GM12873 (cell line): ENCODE results near the gene CD28.

Experiments
- CTCF ChIP-seq: IDR thresholded peaks from 2 replicates; pipeline ENCODE4 v1.5.1; 2012; ENCODE audit warnings: low read depth, mild to moderate bottlenecking, moderate library complexity, low read length, control low read depth; ENCODE audit not compliant: insufficient read depth; ENCODE audit errors: missing control alignments

The CD28 gene

GRCh38 chr2:203667838-203668237 is 38.6 kb upstream of the CD28 start:
- TF ChIP-seq CTCF, result no peak

- TF ChIP-seq CTCF, result no peak
These were observed 36.6 kb upstream of the CD28 start for GRCh38 chr2:203669820-203670219.

GRCh38 chr2:203670939-203671338 is 35.5 kb upstream of the CD28 start:
- TF ChIP-seq CTCF, result no peak

DNA sequence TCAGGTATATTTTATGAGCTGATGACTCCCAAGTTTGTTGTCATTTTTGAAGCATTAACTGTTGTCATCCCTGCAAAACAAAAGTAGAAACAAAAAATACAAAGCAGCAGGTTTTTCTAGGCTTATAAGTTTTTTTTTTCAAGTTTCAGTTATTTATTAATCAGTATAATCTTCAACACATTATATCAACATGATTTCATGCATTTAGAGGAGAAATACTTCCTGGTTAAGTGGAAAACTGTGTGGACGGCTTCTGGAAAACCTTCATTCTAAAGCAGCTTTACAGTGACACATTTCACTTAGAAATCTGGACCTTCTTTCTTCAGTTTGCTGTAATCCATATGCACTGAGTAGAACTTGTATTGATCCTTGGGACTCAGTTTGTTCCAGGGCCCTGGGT is 34.6 kb upstream of the CD28 start:
- TF ChIP-seq CTCF, result no peak

DNA sequence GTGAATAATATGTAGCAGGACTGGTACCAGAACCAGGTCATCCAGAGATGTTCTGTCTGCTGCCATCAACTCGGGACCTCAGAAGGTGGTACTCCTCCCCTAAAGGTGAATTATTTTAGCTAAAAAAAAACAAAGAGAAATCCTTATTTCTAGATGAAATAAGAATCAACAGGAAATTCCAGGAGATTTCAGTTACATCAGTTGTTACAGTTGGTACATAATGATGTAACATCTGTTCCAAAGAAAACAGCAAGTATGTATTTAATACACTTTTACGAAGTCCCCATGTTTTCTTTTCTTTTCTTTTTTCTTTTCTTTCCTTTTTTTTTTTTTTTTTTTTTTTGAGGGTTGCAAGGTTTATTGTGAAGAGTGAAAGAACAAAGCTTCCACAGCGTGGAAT is 33.6 kb upstream of the CD28 start:
- no peak for TF ChIP-seq CTCF

- no peak for TF ChIP-seq CTCF
These were observed 32.5 kb upstream of the CD28 start for GRCh38 chr2:203673933-203674332.

DNA sequence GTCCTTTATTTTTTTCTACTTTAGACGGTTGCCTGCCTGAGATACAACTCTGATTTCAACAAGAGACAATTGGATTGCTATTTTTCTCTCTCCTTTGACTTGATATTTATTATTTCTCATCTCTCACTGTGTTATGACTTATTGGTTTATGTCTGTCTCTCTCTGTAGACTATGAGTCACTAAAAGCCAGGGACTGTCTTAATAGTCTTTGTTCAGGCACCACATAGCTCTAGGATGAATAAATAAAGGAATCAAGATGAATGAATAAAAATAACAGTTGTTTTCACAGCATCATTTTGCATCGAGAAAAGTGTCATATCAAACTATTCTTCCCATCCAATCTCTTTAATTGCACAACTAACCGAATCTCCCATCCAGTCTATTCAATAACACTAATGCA is 31.4 kb upstream of the CD28 start:
- TF ChIP-seq CTCF, result no peak

- no peak for TF ChIP-seq CTCF
These were observed 27.5 kb upstream of the CD28 start for GRCh38 chr2:203678971-203679370.
